ENCODE data around the gene HAVCR2.

DNA sequence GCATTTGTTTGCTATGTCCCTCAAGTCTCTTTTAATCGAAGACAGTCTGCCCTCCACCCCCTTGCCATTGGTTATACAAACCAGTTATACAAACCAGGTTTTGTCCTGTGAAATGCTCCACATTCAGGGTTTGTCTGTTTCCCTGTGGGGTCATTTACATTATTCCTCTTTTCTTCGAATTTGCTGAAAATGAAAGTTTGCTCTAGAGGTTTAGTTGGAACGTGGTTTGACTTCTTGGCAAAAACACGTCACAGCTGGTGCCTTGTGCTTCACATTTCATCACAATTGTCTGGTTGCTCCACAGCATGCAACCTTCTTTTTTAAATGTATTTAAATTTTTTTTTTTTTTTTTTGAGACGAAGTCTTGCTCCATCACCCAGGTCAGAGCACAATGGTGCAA is 4.2 kb upstream of the HAVCR2 start:
- TF ChIP-seq, protein P1, sequence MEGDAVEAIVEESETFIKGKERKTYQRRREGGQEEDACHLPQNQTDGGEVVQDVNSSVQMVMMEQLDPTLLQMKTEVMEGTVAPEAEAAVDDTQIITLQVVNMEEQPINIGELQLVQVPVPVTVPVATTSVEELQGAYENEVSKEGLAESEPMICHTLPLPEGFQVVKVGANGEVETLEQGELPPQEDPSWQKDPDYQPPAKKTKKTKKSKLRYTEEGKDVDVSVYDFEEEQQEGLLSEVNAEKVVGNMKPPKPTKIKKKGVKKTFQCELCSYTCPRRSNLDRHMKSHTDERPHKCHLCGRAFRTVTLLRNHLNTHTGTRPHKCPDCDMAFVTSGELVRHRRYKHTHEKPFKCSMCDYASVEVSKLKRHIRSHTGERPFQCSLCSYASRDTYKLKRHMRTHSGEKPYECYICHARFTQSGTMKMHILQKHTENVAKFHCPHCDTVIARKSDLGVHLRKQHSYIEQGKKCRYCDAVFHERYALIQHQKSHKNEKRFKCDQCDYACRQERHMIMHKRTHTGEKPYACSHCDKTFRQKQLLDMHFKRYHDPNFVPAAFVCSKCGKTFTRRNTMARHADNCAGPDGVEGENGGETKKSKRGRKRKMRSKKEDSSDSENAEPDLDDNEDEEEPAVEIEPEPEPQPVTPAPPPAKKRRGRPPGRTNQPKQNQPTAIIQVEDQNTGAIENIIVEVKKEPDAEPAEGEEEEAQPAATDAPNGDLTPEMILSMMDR (conservative IDR thresholded peaks at IDR 0.05) = no peak
- no peak for TF ChIP-seq ZFX (IDR thresholded peaks at IDR 0.05)

All from C4-2B (cell line).